Measurements from ENCODE around the gene LNX1.

GRCh38 chr4:53494851-53495250, 96.4 kb downstream of the LNX1 start:
- no peak for TF ChIP-seq CTCF (optimal IDR thresholded peaks at IDR 0.05 in 1 of 3, IDR thresholded peaks at IDR 0.05 in 1 of 3, conservative IDR thresholded peaks at IDR 0.05 in 1 of 3; ENCODE audit: extremely low read depth in 1 of 3, insufficient read depth in 2 of 3, low read length in 3 of 3)
- TF ChIP-seq EZH2 (IDR thresholded peaks at IDR 0.05; ENCODE audit: low read length): no peak
